HepG2 (cell line): ENCODE results near the gene SHPK. TPM values are rescaled to one million over a fixed set of nuclear protein-coding genes. Genes with fewer than 3 reads are reported as not detected.

ENCODE experiments used
- AFF4 ChIP-seq: sonication (generic); formaldehyde crosslinking; IDR thresholded peaks from 2 replicates; pipeline ENCODE4 v1.4.0; 2020; ENCODE audit warnings: missing genetic modification reagents
- AHDC1 ChIP-seq: sonication (generic); formaldehyde crosslinking; IDR thresholded peaks from 2 replicates; pipeline ENCODE4 v1.5.1; 2020; ENCODE audit warnings: mild to moderate bottlenecking, missing genetic modification reagents, borderline replicate concordance
- CHD2 ChIP-seq: IDR thresholded peaks from 2 replicates; pipeline ENCODE4 v1.6.1; 2011; ENCODE audit warnings: low read depth, low read length, improper control_type of control experiment
- HDAC6 ChIP-seq: fragments of 200-600 bp; sonication (generic); IDR thresholded peaks from 2 replicates; pipeline ENCODE4 v1.7.0; 2017; ENCODE audit warnings: mild to moderate bottlenecking, antibody characterized with exemption, low read length, low read depth
- NPAS2 ChIP-seq: sonication (generic); formaldehyde crosslinking; IDR thresholded peaks from 2 replicates; pipeline ENCODE4 v1.8.0; 2022; ENCODE audit warnings: mild to moderate bottlenecking, missing genetic modification reagents, borderline replicate concordance
- ONECUT2 ChIP-seq: sonication (generic); formaldehyde crosslinking; IDR thresholded peaks from 2 replicates; pipeline ENCODE4 v1.4.0; 2020; ENCODE audit warnings: missing genetic modification reagents
- ZNF580 ChIP-seq: IDR thresholded peaks from 2 replicates; pipeline ENCODE4 v1.6.1; 2016; ENCODE audit warnings: low read depth, borderline replicate concordance
- ZNF646 ChIP-seq: sonication (generic); formaldehyde crosslinking; IDR thresholded peaks from 2 replicates; pipeline ENCODE4 v1.9.0; 2021; ENCODE audit warnings: mild to moderate bottlenecking, missing genetic modification reagents
- ZNF7 ChIP-seq: IDR thresholded peaks from 2 replicates; pipeline ENCODE4 v1.6.1; 2016; ENCODE audit warnings: missing biosample characterization, missing genetic modification reagents
- polyA plus RNA-seq, 8 experiments: library from polyadenylated mRNA; depleted of rRNA in 3 of 8; stranded (reverse) in 7 of 8; unstranded in 1 of 8; fragments of >200 nt; fragmentation: Illumina TruSeq in 4 of 8; extraction: Trizol in 4 of 8; gene quantifications; 2 replicates each; pipeline versions ENCODE4 v1.2.1 to v1.2.3, GENCODE V29; 2011 to 2016; ENCODE audit warnings: low read depth in 4 of 8, missing spikeins in 1 of 8, mixed read lengths in 1 of 8; ENCODE audit not compliant: insufficient read depth in 1 of 8
- total RNA-seq, 5 experiments: library from RNA; depleted of rRNA; stranded (reverse); fragments of >200 nt; fragmentation: Illumina TruSeq; extraction: Trizol; gene quantifications; 2 replicates each; pipeline ENCODE4 v1.2.3, GENCODE V29; 2016; ENCODE audit warnings: low read depth in 1 of 5

SHPK gene
- total and polyA plus RNA-seq, 2 of the 13 experiments (the other 11 are each of a cell fraction or from before 2014, with no cell fraction given): 16.2 to 30.9 TPM

- TF ChIP-seq AHDC1 (CRISPR knock-in tag) (no peak), HDAC6 (no peak), ZNF7 (CRISPR knock-in tag) (no peak), AFF4 (CRISPR knock-in tag) (no peak), NPAS2 (CRISPR knock-in tag) (no peak), ONECUT2 (CRISPR knock-in tag) (no peak), ZNF580 (no peak), CHD2 (no peak), ZNF646 (CRISPR knock-in tag) (no peak)
These were observed 11.2 kb upstream of the SHPK start (continued) for GRCh38 chr17:3647251-3647650.
